PC-9 (cell line): ENCODE measurements around the gene PLEKHB1.

Experiments used
- CTCF ChIP-seq: fragments of 200-600 bp; sonication (generic); conservative IDR thresholded peaks from 2 replicates; pipeline ENCODE4 v1.6.1; 2017; ENCODE audit warnings: mixed run types, antibody characterized with exemption, mild to moderate bottlenecking, moderate library complexity
- EZH2 ChIP-seq: fragments of 200-600 bp; sonication (generic); IDR thresholded peaks from 2 replicates; pipeline ENCODE4 v1.8.0; 2017; ENCODE audit warnings: antibody characterized with exemption, low read depth

DNA sequence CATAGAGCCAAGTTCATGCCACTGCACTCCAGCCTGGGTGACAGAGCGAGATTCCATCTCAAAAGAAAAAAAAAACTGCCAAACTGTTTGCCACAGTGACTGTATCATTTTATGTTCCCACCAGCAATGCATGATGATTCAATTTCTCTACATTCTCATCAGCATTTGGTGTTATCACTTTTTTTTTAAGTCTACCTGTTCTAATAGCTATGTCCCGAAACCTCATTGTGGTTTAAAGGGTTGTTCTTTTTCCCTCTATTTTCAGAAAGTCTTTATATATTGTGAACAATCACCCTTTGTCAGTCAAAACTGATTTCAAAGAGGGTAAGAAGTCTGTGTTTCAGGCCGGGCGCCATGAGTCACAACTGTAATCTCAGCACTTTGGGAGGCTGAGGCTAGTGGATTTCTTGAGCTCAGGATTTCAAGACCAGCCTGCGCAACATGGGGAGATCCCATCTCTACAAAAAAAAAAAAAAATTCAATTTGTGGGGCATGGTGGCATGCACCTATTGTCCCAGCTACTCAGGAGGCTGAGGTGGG lies 33.7 kb upstream of the PLEKHB1 start:
- TF ChIP-seq CTCF, result no peak
- no peak for TF ChIP-seq EZH2
